GM21390 (cell line): ENCODE results near the gene BTD.

Experiments used
- ATAC-seq: cut with Tn5 transposase; IDR thresholded peaks from one replicate; pipeline ENCODE4 v1.9.1; 2021; ENCODE audit not compliant: unreplicated experiment

Gene BTD

GRCh38 chr3:15635121-15635661 lies 33.6 kb downstream of the BTD start:
- no peak for ATAC-seq

DNA sequence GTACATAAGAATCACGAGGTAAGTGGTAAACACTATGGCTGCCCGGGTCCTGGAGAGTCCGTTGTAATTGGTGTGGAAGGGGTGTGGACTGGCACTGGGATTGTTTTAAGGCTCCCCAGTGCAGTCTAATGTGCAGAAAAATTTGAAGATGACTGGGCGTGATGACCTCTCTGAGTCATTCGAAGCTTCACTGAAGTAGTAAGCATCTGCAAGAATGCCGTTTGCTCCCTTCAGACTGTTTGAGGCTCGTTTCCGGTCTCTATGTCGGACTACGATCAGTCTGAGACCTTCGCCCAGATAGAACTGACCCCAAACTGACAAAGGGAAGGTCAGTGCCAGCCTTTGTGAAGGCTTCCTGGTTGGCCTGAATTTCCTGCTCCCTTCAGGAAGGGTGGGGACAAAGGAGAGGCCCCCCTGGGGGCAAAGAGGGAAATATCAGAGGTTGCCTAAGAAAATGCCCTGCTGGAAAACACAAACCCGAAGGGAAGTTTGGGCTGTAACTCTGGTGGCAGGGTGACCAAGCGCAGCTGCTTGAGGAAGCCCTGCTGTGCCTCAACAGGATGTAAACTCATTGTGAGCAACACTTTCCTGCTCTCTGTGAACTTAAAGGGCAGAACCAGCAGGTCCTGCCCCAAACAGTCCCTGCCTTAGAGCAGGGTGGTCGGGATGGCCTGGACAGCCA lies 34.6 kb downstream of the BTD start:
- no peak for ATAC-seq

- no peak for ATAC-seq
Observed at GRCh38 chr3:15637131-15637951, 35.8 kb downstream of the BTD start.

DNA sequence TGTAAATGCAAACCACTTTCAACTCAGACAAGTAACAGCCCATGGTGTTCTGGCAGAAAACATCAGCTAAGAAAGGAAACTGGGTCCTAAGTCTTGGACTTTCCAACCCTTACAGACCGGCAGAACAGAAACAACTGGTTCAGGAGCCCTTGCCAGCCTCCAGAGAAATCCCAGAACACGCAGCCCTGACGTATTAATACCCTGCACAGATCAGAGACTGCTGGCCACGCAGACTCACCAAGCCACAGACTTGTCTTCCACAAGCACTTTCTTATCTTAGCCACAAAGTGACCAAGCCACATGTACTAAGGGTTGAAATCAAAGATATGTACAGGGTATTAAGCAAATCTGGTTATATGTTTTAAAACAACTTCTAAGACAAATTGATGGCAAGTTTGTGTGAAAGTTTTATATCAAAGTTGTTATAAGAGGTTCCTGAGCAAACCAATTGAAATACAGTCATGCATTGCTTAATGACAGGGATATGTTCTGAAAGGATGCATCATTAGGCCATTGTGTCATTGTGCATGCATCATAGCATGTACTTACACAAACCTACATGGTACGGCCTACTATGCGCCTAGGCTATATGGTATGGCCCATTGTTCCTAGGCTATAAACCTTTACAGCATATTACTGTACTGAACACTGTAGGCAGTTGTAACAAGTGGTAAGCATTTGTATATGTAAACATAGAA lies 36.8 kb downstream of the BTD start:
- ATAC-seq: no peak

DNA sequence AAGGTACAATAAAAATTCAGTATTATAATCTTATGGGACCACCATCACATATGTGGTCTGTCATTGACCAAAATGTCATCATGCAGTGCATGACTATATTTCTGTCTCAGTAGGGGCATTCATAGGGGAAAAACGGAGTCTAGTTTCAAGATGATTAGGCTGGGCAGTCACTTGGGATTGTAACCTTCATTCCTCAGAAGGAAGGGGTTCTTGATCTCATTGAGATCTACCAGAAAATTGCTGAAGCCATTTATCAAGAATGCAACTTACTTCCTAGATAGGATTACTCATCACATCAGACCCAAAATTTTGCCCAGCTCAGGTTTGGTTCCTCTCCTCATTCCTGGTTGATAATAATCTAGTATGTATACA lies 37.3 kb downstream of the BTD start:
- no peak for ATAC-seq

- ATAC-seq: no peak
Observed at GRCh38 chr3:15645246-15645645, 43.7 kb downstream of the BTD start.

DNA sequence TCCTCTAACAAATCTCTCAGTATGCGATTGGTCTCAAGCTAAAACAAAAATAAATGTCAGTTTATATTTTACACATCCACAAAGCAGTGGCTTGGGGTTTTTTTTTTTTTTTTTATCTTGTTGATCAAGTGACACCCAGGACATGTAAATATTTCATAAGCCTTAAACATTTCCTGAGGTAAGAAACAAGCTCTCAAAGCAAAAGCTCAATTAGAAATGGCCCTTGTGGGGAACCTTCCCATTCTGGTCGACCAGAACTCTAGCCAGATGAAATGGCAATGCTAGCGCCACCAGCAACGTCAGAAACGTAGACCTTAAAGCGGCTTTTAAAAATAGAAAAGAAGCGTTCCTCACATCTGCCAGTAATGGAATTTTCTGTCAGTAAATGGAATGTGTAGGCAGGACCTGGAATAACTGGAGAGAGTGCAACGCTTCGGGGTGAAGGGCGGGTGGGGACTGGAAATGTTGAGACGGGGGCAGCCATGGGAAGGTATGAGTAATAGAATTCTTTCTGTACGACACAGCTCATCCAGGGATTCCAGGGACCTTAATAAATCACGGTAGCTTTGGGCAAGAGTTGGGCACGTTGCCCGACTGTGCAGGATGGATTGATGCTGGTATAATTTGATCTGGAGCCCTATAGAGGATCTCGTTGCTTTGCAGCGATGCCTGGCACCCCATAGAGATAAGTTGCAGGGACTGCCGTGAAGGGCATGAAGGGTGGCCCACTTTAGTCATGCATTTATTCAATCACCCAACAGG lies 44.4 kb downstream of the BTD start:
- no peak for ATAC-seq

DNA sequence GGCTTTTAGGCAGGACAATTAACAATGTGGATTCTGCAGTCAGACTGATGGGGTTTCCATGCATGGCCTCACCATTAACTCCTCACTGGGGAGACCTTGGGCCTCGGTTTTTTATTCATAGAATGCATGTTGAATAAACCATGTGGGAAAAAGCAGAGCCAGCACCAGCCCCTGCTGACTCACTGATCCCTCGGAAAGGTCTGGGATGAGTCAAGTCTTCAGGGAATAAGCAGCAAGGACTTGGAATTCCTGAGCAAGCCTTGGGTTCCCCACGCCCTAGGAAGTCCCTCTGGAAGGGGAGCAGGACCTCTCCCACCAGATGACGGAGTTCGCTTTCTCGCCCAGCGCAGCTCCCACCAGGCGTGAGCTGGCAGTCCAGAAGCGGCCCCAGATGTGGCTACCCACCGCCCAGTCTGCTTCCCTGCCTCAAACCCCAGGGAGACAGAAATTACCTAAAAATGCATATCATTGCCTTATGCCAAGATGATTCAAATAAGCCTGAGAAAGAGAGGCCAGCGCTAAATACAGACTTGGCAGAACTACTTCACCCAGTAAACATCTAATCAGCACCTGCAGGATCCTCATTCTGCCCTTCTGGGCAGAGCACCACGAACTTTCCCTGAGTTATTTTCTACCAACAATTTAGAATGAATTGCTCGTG lies 45.4 kb downstream of the BTD start:
- ATAC-seq: peak; percentile 12

DNA sequence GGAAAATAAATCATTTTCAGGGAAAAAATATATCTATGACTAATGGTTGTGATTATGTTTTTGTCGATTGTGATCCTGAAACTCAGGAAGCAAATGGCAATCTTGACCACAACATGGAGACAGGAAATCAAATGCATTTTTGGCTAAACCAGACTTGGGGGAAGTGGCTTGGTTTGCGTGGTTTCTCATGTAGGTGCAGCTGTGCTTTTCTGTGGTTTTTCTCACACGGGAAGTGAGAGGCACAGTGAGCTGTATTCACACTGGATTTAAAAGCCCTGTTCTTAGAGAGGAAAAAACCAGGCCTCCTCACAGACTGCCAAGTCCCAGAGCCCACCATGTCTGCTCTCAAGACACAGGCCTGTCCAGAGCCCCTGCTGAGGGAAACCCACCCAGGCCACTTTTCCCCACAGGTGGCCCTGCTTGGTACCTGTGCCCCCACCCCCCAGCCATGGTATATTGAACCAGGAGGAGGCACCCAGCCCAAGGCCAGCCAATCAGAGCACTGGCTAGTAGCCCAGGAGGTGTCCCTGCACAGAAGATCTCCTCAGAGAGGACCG lies 46.1 kb downstream of the BTD start:
- ATAC-seq: peak; percentile 92

GRCh38 chr3:15649341-15649740 lies 47.8 kb downstream of the BTD start:
- no peak for ATAC-seq

- ATAC-seq: no peak
Observed at GRCh38 chr3:15649858-15650257, 48.3 kb downstream of the BTD start.

- no peak for ATAC-seq
Observed at GRCh38 chr3:15651396-15651795, 49.9 kb downstream of the BTD start.

DNA sequence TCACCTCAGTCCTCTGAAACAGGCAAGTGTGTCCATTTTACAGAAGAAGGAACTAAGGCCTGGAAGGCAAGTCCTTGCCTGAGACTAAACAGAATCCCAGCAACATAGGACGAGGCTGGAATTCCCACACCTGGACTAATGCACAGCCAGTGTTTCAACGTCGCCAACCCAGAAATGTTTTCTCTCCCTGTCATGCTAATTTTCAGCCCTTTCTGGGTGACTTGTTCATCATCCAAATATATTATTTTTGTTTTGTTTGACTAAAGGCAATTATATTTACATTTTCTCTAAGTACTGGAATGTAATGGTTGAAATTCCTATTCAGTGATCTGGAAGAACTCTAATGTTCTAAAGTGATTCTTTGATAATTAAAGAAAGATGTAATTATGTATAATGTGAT lies 51.8 kb downstream of the BTD start:
- no peak for ATAC-seq

DNA sequence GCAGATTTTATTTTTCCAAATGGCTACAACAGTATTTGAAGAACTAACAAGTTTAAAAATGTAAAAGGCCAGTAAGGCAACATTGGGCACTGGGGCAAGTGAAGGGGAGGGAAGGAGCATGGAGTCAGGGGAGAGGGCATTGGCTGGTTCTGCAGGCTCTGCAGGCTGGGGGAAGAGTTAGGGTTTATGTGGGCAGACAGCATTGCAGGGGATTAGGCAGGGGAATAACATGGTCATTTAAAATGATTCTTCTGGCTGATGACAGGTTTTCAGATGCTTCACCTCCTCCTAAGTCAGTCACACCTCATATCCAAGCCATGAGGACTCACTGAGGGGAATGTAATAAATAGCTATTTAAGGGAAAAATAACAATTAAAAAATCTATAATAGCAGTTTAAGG lies 52.6 kb downstream of the BTD start:
- no peak for ATAC-seq

- no peak for ATAC-seq
Observed at GRCh38 chr3:15654891-15655290, 53.3 kb downstream of the BTD start.

GRCh38 chr3:15656342-15656741 lies 54.8 kb downstream of the BTD start:
- ATAC-seq: no peak

DNA sequence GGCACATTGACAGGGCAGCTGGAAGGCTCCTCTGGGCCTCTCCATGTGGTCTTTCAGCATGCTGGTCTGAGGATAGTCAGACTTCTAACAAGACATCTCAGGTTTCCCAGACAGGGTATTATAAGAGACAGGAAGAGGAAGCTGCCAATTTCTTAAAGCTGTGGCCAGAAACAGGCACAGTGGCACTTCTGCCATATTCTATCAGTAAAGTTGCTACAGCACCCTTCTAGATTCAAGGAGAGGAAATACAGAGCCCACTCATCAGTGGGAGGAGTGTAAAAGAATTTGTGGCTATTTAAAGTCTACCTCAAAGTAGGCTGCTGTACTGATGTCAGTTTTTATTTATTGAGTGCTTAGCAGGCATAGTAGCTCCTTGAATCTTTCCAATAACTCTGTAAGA lies 55.5 kb downstream of the BTD start:
- ATAC-seq: no peak

DNA sequence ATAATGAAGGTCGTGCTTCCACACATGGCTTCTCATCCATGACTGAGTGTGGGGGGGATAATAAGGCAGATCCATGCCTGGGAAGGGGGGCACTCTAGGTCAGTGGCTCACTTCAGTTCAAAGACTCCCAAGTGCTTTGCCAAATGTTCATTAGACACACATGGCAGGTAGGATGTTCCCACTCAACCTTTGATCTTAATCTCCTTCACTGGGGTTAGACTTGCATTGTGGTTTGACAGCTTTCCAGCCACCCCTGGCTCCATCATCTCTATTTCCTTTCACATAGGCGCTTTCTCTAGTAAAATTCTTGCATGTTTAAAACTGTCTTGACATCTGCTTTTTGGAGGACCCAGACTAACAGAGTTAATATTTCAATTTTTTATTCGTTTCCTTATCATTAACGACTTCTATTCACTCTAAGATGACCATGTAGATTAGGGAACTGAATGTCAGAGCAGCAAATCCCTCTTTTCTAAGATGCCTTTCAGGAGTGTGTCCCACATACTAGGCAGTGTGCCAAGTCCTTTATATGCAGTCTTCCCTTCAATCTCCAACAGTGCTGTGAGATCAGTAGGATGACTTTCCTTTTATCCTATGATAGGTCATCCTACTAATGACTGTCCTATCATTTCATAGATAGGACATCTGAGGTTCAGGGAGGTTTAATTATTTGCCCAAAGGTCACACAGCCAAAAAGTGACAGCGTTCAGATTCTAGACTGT lies 57.9 kb downstream of the BTD start:
- no peak for ATAC-seq

DNA sequence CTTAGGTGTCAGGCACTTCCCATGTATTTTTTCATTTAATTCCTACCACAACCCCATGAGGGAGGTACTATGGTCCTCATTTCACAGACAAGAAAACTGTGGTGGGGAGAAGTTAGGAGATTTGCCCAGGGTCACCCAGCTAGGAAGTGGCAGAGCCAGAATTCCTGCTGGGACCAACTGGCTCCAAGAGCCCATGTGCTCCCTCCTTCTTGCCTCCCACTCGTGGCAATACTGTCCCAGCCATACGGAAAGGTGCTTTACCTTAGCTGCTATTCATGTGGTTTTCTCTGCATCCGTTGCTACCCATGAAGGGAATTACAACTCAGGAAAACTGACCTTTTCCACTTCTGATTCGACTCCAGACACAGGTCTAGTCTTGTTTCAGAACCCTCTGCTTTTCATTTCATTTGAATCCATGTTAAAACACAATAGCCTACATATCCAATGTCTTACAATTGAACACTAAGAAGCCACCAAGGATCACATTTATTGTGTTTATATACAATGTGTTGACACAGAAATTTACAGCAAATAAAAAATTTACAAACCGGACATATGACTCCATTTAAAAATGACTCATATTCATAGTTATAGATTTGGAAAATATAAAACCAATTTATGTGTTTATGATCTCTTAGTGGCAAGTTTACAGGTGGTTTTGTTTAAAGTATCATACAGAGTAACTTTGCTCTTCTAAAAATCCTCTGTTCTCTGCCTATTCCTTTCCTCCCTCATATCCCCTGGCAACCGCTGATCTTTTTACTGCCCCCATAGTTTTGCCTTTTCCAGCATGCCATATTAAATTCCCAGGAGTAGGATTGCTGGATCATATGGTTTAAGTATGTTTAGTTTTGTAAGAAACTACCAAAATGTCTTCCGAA lies 58.8 kb downstream of the BTD start:
- no peak for ATAC-seq
